Measurements from ENCODE around the gene L3MBTL1. TPM values are rescaled to one million over a fixed set of nuclear protein-coding genes. Genes with fewer than 3 reads are reported as not detected.

The L3MBTL1 gene
- total and polyA plus RNA-seq, 2 donors from 2014 or later: 4.8 to 16.2 TPM

GRCh38 chr20:43564993-43565757, 57.7 kb downstream of the L3MBTL1 start:
- Histone ChIP-seq H3K27me3 (ENCODE audit: control insufficient read depth, insufficient read depth, low read length) (no peaks in the 10 kb centered on the region), H3K9ac (ENCODE audit: low read length in 3 of 3) (no peak overlapping the region), H3K9me3 (ENCODE audit: control insufficient read depth in 2 of 3, insufficient read depth in 1 of 3, low read length in 3 of 3) (no peaks in the 10 kb centered on the region), H3K4me1 (ENCODE audit: control insufficient read depth in 2 of 3, insufficient read depth in 2 of 3, low read depth in 1 of 3, low read length in 3 of 3) (peaks cover 0 to 7% (median 5%) of the 10 kb centered on the region in 3 donors), H3K36me3 (ENCODE audit: control insufficient read depth in 2 of 3, insufficient read depth in 3 of 3, low read length in 3 of 3) (peaks cover 0 to 23% (median 17%) of the 10 kb centered on the region in 3 donors), H3K4me3 (ENCODE audit: low read length in 3 of 3) (peak overlapping the region in 1 of 3 donors; percentile 2), H3K27ac (ENCODE audit: low read depth in 2 of 2, low read length in 2 of 2) (no peak overlapping the region)
- peak in 1 of 5 donors; percentile 59 for DNase-seq
- TF ChIP-seq CTCF (IDR thresholded peaks at IDR 0.05; ENCODE audit: borderline replicate concordance, extremely low read depth, insufficient read depth): no peak
- intact Hi-C loops (cut with DNase I): no loop called here
- FAIRE-seq: no peak

GRCh38 chr20:43565758-43566104, 58.2 kb downstream of the L3MBTL1 start:
- H3K9me3 ChIP-seq (ENCODE audit: control insufficient read depth in 2 of 3, insufficient read depth in 1 of 3, low read length in 3 of 3): no peaks in the 10 kb centered on the region
- peaks cover 0 to 28% (median 21%) of the 10 kb centered on the region in 3 donors for H3K36me3 ChIP-seq (ENCODE audit: control insufficient read depth in 2 of 3, insufficient read depth in 3 of 3, low read length in 3 of 3)
- intact Hi-C loops (cut with DNase I): no loop called here
- H3K4me3 ChIP-seq (ENCODE audit: low read length in 3 of 3): no peak overlapping the region
- DNase-seq: no peak
- peaks cover 0 to 7% (median 5%) of the 10 kb centered on the region in 3 donors for H3K4me1 ChIP-seq (ENCODE audit: control insufficient read depth in 2 of 3, insufficient read depth in 2 of 3, low read depth in 1 of 3, low read length in 3 of 3)
- H3K9ac ChIP-seq (ENCODE audit: low read length in 3 of 3): no peak overlapping the region
- FAIRE-seq: no peak
- no peaks in the 10 kb centered on the region for H3K27me3 ChIP-seq (ENCODE audit: control insufficient read depth, insufficient read depth, low read length)
- no peak overlapping the region for H3K27ac ChIP-seq (ENCODE audit: low read depth in 2 of 2, low read length in 2 of 2)
- no peak for TF ChIP-seq CTCF (IDR thresholded peaks at IDR 0.05; ENCODE audit: borderline replicate concordance, extremely low read depth, insufficient read depth)

- DNase-seq (peak in 1 of 5 donors; percentile 27), FAIRE-seq (no peak)
- H3K4me3 ChIP-seq (ENCODE audit: low read length in 3 of 3): no peak overlapping the region
- intact Hi-C loops (cut with DNase I): no loop called here
- H3K9ac ChIP-seq (ENCODE audit: low read length in 3 of 3): no peak overlapping the region
- H3K4me1 ChIP-seq (ENCODE audit: control insufficient read depth in 2 of 3, insufficient read depth in 2 of 3, low read depth in 1 of 3, low read length in 3 of 3): peaks cover 0 to 7% (median 5%) of the 10 kb centered on the region in 3 donors
- no peak overlapping the region for H3K27ac ChIP-seq (ENCODE audit: low read depth in 2 of 2, low read length in 2 of 2)
- H3K27me3 ChIP-seq (ENCODE audit: control insufficient read depth, insufficient read depth, low read length): no peaks in the 10 kb centered on the region
- no peaks in the 10 kb centered on the region for H3K9me3 ChIP-seq (ENCODE audit: control insufficient read depth in 2 of 3, insufficient read depth in 1 of 3, low read length in 3 of 3)
- no peak for TF ChIP-seq CTCF (IDR thresholded peaks at IDR 0.05; ENCODE audit: borderline replicate concordance, extremely low read depth, insufficient read depth)
- H3K36me3 ChIP-seq (ENCODE audit: control insufficient read depth in 2 of 3, insufficient read depth in 3 of 3, low read length in 3 of 3): peaks cover 0 to 32% (median 32%) of the 10 kb centered on the region in 3 donors
Observed at GRCh38 chr20:43567477-43567876, 60.0 kb downstream of the L3MBTL1 start.

Measured in kidney (tissue), 14 donors.